Hematopoietic multipotent progenitor cell treated with erythropoietin and hydrocortisone succinate and interleukin-3 and kit ligand, for 4 days (in vitro differentiated cells): ENCODE measurements around the gene MROH2A.
"Not testable (repeated sequence)": the region's sequence is repeated elsewhere in the genome, so short reads cannot be mapped to it uniquely, and the experiment has no call there.

ENCODE experiments used
- DNase-seq: peaks from one replicate; pipeline ENCODE4 v3.0.0-alpha.2; 2015

The MROH2A gene, protein sequence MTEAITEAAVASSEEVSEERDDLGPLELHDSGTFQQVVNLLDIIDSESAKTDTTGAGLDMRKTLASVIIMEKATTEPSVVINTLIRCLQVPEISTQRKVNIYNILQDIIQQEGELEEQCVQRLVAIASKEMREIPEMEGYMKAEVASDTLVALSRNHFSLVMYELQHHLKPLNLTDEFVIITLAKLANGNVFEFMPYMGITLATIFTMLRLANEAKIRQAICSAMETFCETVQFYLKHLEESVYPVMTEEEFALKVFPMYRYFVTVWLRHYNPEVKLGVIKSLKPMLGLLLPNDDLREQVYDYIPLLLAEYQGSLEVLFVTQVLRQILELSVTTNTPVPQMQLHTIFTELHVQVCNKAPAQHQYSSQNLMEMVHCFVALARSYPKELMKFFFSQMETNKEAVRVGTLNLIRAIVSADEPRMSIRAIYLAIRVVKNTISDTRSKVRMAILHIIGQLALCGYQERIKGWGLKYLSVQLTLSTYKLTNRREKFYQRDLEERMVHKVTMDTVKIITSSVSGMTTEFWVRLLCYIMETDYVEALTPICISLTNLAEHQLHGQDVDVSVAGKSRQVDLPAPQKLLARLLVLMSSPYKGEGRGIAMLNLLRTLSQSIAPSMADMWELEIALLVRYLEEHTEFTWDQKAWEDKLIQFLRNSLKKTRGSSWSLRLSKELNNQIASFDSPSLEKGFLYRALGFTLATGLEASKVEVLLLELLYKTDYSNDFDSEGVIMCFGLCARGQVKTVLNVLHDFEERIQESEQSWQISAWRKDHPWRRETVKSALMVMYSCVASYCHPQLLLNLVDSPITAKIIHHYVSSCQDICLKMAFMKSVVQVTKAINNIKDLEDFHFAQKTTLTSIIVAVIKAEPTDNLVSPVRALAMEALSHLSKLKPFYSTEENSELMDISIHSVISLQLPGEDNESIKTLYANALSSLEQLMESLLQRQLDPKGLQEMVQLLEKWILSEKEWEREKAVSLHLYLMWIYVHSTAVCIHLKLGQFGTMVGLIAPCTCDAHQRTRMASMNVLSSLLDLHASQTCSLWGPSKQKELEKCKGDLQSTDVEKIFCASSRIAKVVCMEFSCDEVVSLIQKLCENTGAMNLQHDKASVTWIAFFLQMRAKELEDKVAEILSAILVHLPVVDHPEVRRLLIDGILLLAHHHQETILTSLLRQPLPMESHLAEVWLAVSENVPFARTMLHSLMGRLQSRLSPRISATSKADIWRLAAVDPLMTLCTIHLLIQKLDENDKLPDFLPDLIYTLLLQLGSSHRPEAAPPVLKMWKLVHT (N-terminal part only)

DNA sequence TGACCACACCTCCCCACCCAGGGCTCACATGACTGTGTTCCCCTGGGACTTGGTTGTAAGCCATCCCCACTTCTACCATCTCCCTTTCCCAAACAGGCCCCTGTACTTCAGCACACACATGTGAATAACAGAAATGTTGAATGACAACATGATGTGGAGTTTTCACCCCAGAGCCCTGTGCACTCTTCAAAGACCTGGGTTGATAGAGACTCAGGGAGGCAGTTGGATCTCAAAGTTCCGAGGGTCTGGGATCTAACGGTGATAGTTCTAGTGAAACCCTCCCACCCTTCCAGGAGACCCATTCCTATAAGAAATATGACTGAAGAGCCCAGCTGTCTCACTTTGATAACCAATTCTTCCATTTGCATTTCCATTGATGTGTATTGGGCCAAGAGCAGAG lies at the start of gene MROH2A:
MROH2A (plus strand) TSS at position 301 of the 400 bp plus-strand sequence. CDS start 1,029 bp downstream, outside the sequence.
- no peak for DNase-seq

GRCh38 chr2:233728723-233729301 lies 49.3 kb upstream of the MROH2A start, which contains the start of gene UGT1A3:
UGT1A3 (plus strand) TSS chr2:233729042; CDS start chr2:233729127, 85 bp downstream.
- no peak for DNase-seq

GRCh38 chr2:233736868-233737653 lies 41.1 kb upstream of the MROH2A start:
- DNase-seq, result not testable (repeated sequence)

- DNase-seq, result no peak
Measured at GRCh38 chr2:233740870-233741269, 37.3 kb upstream of the MROH2A start.

DNA sequence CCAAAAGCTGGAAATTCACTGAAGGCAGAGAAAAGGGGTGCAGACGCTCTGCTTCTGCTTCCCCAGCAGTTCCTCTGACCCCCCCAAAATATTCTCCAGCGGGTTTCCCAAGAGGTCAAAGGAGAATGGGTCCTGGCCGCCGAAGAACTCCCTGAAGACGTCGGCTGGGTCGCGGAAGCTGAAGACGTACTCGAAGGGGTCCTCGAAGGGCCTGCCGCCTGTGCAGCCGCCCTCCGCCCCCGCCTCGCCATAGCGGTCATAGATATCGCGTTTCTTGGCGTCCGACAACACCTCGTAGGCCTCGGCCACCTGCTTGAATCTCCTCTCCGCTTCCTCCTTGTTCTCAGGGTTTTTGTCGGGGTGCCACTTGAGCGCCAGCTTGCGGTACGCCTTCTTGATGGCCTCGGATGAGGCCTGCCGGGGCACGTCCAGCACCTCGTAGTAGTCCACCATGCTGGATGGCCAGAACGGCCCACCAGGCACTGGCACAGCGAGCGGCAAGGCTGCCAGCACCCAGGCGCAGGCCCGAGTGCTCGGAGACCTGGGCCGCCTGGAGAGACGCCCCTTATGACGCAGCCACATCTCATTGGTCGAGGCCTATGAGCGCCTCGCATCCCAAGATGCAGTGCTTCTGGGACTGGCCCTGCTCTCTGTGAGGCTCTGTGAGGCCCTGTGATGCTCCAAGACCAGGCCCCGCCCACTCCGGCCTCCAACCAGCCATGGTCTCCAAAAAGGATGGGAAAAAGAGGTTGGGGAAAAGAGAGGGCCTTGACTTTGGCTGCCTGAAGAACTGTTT lies 34.5 kb upstream of the MROH2A start:
- no peak for DNase-seq

GRCh38 chr2:233745073-233745755 lies 32.9 kb upstream of the MROH2A start:
- no peak for DNase-seq

DNA sequence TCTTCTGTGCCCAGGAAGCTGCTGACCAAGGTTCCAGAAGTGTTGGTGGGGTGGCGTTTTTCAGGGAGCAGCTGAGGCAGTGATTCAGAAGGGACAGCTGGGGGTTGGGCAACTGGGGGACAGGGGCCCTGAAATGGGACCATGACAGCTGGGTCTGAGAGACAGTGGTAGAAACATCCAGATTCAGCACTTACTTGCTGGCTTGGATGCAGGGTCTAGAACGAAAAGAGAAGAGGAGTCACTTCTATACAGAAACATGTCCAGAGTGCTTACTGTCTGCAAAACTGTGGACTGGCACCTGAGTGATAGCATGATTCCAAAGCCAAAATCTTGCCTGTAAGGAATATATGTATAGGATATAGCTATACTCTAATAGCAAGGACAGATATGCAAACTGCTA lies 32.3 kb upstream of the MROH2A start:
- DNase-seq, result not testable (repeated sequence)

DNA sequence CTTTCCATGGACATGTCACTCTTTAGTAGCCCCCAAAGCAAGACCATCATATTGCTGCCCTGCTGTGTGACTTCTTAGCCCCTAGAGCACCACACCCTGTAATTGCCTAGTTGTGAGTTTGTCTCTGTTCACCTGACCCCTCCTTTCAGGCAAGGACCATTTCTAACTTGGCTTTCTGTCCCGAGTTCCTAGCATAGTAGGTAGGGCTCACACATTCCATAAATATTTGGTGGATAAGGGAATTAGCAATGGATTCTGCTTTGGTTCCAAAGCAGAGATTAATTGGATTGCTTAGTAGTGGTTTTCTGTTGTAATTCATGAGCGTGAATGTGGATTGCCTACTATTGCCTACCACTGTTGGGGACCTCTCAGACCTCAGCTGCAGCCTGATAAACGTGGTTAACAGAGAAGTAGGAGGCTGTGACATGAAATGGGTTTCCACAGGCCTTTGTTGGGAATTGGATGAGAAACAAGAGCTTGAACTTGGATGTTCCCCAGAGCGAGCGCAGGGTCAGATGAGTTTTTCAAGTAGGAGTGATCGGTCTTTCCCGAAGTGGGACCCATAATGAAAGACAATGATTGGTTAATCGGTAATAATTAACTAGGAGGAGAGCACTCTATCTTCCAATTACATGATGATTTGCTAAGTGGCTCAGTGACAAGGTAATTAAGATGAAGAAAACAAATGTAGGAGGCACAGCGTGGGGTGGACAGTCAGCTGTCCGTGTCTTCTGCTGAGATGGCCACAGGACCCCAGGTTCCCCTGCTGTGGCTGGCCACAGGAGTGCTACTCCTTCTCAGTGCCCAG lies 31.5 kb upstream of the MROH2A start:
- DNase-seq, result no peak

- DNase-seq, result no peak
Measured at GRCh38 chr2:233747283-233747544, 30.9 kb upstream of the MROH2A start.

DNA sequence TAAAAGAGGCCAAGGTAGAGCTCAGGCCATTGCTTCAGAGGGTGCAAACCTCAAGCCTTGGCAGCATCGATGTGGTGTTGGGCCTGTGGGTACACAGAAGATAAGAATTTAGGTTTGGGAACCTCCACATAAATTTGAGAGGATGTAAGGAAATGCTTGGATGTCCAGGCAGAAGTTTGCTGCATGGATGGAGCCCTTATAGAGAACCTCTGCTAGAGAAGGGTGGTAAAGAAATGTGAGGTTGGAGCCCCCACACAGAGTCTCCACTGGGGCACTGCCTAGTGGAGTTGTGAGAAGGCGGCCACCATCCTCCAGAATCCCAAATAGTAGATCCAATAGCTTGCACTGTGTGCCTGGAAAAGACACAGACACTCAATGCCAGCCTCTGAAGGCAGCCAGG lies 27.4 kb upstream of the MROH2A start:
- not testable (repeated sequence) for DNase-seq

- not testable (repeated sequence) for DNase-seq
Measured at GRCh38 chr2:233751212-233752009, 26.7 kb upstream of the MROH2A start.

GRCh38 chr2:233754872-233755611 lies 23.1 kb upstream of the MROH2A start:
- no peak for DNase-seq

DNA sequence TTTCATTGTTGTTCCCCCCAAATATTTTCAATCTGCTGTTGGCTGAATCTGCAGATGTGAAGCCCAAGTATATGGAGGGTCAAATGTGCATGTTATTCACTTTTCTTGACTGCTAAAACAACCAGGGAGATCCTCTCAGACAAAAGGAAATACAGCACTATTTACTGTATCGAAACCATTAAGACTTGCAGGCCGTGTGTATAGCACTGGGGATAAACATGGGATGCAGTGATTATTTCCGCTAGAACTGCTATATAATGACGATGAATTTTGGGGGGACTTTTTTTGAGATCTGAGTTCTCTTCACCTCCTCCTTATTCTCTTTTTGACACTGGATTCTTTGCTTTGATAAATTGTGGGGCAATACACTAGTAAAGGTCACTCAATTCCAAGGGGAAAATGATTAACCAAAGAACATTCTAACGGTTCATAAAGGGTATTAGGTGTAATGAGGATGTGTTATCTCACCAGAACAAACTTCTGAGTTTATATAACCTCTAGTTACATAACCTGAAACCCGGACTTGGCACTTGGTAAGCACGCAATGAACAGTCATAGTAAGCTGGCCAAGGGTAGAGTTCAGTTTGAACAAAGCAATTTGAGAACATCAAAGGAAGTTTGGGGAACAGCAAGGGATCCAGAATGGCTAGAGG lies 21.6 kb upstream of the MROH2A start:
- DNase-seq, result no peak

GRCh38 chr2:233758141-233758540 lies 20.0 kb upstream of the MROH2A start:
- DNase-seq, result no peak

- no peak for DNase-seq
Measured at GRCh38 chr2:233758849-233759248, 19.3 kb upstream of the MROH2A start.

GRCh38 chr2:233760043-233760442 lies 18.1 kb upstream of the MROH2A start, which contains the start of gene UGT1A1:
UGT1A1 (plus strand) TSS chr2:233760270; CDS start chr2:233760288, 18 bp downstream.
- DNase-seq, result no peak
